KOPT-K1 (cell line): ENCODE data around the gene NEURL1.
"Not testable (repeated sequence)": the region's sequence is repeated elsewhere in the genome, so short reads cannot be mapped to it uniquely, and the experiment has no call there.

Experiments used
- H3K27ac ChIP-seq: fragments of 200-600 bp; sonication (generic); 2 replicates; pipeline ENCODE4 v1.5.1; 2016; ENCODE audit warnings: antibody characterized with exemption, mild to moderate bottlenecking, low read depth, low read length; ENCODE audit not compliant: poor library complexity, severe bottlenecking
- H3K36me3 ChIP-seq: fragments of 200-600 bp; sonication (generic); 2 replicates; pipeline ENCODE4 v1.5.1; 2017; ENCODE audit warnings: antibody characterized with exemption, mild to moderate bottlenecking, low read length, moderate library complexity; ENCODE audit not compliant: insufficient read depth
- H3K9me3 ChIP-seq: fragments of 200-600 bp; sonication (generic); 2 replicates; pipeline ENCODE4 v1.5.1; 2017; ENCODE audit warnings: antibody characterized with exemption, low read length, mild to moderate bottlenecking; ENCODE audit not compliant: insufficient read depth, poor library complexity, severe bottlenecking

Gene NEURL1

DNA sequence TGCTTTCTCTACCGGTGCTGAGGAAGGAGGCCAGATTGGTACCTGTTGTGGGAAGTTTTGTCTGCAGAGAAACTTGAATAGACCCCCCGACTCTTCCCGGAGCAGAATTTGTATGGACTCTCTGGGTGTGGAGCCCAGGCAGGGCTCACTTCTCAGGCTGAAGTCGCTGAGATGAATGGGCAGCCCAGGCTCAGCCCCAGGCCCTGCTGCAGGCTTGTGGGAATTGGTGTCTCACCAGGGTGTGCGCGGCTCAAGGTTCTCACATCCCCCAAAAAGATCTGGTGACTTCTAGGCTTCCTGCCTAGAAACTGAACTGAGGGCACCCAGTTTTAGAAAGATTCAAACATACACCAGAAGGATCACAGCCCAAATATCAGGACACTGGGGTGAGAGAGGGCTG is 103.5 kb downstream of the NEURL1 start:
- H3K36me3 ChIP-seq: peaks cover 4% of the 10 kb centered on the region; the same call in 1 of the 2 replicates
- H3K27ac ChIP-seq: no peak overlapping the region
- H3K9me3 ChIP-seq: no peaks in the 10 kb centered on the region

DNA sequence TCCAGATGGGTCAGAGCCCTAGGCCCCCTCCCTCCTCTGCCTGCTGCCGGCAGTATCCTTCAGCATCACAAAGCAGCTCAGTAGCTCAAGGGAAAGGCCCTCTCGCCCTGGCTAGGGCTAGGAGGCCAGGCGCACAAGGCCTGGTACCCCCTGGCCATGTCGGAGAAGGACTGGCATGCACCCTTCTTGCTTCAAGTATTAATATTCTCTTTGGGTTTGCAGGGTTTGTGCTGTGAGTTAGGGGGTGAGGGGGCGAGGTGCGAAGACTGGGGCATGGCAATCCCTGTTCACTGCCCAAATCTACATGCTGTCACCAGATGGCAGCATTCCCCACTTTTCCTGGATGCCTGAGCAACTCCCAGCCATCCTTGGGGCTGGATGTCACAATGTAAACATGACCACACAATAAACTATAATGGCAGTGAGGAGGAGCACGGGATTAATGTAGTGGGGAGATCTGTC is 105.2 kb downstream of the NEURL1 start:
- Histone ChIP-seq H3K9me3 (no peaks in the 10 kb centered on the region), H3K27ac (no peak overlapping the region), H3K36me3 (peaks cover 13% of the 10 kb centered on the region; the same call in 1 of the 2 replicates)

DNA sequence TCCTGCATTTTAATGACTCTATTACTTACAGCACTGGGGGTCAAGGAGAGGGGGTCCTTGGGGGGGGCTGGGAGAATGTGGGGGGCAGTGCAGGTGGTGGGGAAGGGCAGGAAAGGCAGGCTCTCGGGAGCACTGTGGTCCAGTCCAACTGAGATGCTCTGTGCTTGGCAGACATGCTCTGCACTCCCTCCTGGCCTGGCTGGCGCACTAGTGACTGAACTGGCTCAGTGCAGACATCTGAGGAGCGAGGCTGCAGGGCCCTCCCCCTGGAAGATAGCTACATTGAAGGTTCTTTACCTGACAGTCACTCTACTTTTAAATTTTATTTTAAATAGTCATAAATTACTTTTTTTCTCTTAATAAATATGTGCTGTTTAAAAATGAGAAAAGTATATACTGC is 105.7 kb downstream of the NEURL1 start:
- H3K9me3 ChIP-seq: no peaks in the 10 kb centered on the region
- no peak overlapping the region for H3K27ac ChIP-seq
- H3K36me3 ChIP-seq: peaks cover 17% of the 10 kb centered on the region; the same call in 1 of the 2 replicates

DNA sequence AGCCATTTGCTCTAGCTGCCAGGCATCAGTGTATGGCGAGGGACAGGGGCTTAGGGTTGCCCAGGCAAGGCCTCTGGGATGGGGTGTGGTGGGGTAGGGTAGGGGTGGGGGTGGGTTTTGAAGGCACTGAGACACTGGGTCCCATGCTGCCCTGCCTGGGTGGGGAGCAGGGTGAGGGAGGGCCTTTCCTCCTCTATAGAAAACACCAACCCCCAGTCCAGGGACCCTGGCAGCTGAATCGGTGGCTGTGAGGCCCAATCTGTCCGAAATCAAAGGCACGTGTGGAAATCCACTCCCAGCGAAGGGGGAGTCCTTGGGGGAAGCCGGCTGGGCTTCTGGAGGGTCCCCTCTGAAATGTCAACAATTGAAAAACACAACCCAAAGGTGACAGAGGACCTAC is 106.4 kb downstream of the NEURL1 start:
- Histone ChIP-seq H3K27ac (no peak overlapping the region), H3K36me3 (peaks cover 24% of the 10 kb centered on the region; the same call in 1 of the 2 replicates), H3K9me3 (no peaks in the 10 kb centered on the region)

DNA sequence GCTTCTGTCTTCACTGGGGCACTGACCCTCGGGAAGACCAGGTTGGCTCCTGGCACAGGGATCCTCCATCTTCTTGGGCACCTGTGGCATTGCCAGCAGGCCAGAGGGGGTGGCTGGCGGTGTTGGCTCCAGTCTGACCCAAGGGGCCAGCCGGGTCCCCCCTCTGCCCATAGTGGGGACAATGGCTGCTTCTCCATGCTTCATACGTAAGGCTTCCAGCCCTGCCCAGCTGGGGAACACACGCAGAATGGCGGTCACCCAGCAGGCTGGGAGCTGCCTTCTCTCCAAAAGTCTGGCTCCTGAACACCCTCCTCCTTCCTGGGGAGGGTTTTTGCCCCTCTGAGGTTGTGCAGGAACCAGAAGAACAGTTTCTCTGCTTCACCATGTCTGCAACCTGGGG is 106.8 kb downstream of the NEURL1 start:
- Histone ChIP-seq H3K9me3 (no peaks in the 10 kb centered on the region), H3K36me3 (peaks cover 29% of the 10 kb centered on the region; the same call in 1 of the 2 replicates), H3K27ac (no peak overlapping the region)

DNA sequence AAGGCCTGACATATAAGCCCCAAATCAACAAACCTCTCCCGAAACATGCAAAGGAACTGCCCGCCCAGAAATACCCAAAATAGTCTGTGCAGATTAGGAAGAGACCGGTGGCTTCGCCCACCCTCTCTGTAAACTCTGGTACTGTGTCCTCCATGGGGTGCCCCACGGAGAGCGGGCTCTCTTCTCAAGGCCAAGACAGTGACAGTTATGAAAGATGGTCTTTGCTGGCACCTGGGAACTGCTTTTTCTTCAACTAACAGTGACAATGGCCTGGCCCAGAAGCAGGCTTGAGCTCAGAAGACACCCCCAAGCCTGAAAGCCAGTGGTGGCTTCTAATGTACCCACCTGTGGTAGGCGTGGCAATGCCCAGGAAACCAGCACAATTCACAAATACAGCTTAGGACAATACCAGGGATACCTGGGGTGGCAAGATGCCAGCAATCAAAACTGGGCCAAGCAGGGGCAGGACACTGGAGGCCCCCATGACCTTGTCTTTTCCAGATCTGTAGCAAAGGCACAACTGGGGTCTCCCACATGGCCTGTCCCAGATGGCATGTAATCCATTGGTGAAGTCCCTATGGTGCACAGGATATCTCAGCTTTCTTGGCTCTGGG is 107.6 kb downstream of the NEURL1 start:
- H3K36me3 ChIP-seq: peaks cover 33% of the 10 kb centered on the region; the same call in 1 of the 2 replicates
- H3K27ac ChIP-seq: no peak overlapping the region
- H3K9me3 ChIP-seq: no peaks in the 10 kb centered on the region

DNA sequence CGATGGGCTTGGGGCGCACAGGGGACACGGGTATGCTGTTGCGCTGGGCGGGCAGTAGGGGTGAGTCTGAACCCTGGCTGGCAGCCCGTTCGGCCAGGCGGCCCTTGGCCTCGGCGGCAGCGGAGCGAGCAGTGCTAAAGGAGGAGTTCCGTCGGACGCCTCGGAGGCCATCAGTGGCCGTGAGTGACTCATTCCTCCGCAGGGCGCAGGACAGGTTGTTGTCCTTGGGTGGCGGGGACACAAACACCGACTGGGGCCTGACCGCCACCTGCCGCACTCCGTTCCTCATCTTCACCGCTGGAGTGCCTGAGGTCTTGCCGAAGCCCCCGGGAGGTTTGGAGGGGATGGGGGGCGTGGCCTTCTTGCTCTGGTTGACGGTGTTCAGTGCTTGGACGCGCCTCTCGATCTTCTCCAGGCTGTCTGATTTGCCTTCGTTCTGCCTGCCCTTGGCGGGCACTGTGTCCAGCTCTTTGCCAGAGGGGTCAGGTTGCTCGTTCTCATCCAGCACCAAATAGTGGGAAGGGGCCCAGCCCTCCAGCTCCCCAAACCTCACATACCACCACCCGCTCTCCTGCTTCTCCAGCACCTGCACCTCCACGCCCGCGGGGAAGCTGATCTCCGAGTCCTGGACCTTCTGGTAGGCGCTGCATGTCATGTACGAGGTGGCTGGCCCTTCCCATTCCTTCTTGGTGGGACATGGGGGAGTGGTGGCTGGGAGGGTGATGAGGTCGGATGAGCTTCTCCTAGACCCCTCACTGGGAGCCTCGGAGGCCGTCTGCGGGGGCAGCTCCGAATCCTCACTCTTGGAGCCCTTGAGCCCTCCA is 108.7 kb downstream of the NEURL1 start:
- no peak overlapping the region for H3K27ac ChIP-seq
- H3K36me3 ChIP-seq: peaks cover 33% of the 10 kb centered on the region; the same call in 1 of the 2 replicates
- H3K9me3 ChIP-seq: no peaks in the 10 kb centered on the region

DNA sequence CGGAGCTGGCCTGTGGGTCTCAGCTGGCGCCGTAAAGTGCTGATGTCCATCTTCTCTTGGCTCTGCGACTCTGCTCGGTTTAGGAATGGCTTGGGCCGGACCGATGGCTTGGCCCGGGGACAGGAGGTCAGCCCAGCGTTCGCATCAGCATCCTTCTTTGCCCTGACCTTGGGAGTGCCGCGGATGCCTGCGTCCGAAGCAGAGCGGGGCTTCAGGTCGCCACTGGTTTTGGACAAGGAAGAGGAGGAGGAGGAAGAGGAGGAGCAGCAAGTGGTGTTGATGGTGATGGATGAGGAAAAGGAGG is 109.3 kb downstream of the NEURL1 start:
- H3K9me3 ChIP-seq: no peaks in the 10 kb centered on the region
- H3K27ac ChIP-seq: no peak overlapping the region
- H3K36me3 ChIP-seq: peaks cover 33% of the 10 kb centered on the region; the same call in 1 of the 2 replicates

DNA sequence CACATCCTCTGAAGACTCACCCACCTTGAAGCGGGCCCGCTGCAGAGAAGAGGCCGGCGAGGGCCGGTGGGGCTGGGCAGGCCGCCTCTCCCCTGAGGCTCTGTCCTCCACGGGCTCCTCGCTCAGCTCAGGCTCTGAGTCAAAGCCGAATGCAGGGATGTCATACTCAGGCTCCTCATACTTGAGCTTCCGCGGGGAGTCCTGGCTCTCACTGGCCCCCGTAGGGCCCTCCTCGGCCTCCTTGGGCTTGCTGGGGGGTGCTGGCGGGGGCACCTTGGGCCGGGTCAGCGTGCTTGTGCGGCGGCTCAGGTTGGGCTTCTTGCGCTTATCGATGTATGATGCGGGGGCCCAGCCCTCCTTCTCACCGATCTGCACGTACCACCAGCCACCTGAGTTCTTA is 109.9 kb downstream of the NEURL1 start:
- H3K27ac ChIP-seq: no peak overlapping the region

DNA sequence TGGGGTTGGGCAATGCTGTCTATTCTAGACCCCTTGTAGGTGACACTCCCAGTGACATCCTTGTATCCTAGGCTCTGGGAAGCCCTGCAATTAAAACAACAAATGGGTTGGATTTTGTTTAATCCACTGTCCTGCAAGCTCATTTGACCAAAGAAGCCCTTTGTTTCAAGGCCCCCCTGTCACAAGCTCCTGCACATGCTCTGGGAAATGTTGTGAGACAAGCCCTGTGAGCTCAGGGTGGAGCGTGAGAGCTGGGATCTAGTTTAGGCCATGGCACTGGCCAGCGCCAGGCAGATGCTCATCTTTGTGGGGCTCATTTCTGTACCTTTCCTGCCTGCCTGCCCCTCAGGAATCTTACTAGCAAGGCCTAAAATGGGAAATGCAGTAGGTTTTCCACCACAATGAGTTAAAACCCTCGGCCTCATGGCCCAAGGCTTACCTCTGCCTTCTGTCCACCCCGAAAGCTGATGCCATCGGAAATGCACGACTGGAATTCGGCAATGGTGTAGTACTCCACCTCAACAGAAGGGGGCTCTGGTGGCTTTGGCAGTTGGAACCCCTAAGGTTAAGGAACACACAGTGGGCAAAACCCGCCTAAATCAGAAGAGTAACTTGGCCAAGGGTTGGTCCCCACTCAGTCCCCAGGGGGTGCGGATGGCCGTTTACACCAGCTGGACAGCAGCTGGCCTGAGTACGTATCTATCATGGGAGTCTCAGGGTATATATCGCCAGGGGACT is 112.0 kb downstream of the NEURL1 start:
- no peaks in the 10 kb centered on the region for H3K9me3 ChIP-seq
- peaks cover 33% of the 10 kb centered on the region; the same call in 1 of the 2 replicates for H3K36me3 ChIP-seq
- no peak overlapping the region for H3K27ac ChIP-seq

More for the DNA sequence above, 109.9 kb downstream of the NEURL1 start:
- no peaks in the 10 kb centered on the region for H3K9me3 ChIP-seq
- peaks cover 33% of the 10 kb centered on the region; the same call in 1 of the 2 replicates for H3K36me3 ChIP-seq

DNA sequence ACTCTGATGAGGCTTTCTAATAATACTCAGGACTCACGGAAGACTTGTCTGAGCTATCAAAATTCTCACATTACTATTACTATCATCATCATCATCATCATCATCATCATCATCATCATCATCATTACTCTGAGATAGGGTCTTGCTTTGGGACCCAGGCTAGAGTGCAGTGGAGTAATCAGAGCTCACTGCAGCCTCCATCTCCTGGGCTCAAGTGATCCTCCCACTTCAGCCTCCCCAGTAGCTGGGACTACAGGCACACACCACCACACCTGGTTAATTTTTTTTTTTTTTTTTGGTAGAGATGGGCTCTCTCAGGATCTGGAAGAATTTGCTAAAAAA is 112.6 kb downstream of the NEURL1 start:
- H3K27ac ChIP-seq, H3K9me3 ChIP-seq: not testable (repeated sequence)
- H3K36me3 ChIP-seq: peaks cover 33% of the 10 kb centered on the region; the same call in 1 of the 2 replicates

DNA sequence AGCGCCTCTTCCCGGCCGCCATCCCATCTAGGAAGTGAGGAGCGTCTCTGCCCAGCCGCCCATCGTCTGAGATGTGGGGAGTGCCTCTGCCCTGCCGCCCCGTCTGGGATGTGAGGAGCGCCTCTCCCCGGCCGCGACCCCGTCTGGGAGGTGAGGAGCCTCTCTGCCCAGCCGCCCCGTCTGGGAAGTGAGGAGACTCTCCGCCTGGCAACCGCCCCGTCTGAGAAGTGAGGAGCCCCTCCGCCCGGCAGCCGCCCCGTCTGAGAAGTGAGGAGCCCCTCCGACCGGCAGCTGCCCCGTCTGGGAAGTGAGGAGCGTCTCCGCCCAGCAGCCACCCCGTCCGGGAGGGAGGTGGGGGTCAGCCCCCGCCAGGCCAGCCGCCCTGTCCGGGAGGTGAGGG is 113.5 kb downstream of the NEURL1 start:
- not testable (repeated sequence) for H3K9me3 ChIP-seq, H3K27ac ChIP-seq
- peaks cover 35% of the 10 kb centered on the region; the same call in 1 of the 2 replicates for H3K36me3 ChIP-seq

DNA sequence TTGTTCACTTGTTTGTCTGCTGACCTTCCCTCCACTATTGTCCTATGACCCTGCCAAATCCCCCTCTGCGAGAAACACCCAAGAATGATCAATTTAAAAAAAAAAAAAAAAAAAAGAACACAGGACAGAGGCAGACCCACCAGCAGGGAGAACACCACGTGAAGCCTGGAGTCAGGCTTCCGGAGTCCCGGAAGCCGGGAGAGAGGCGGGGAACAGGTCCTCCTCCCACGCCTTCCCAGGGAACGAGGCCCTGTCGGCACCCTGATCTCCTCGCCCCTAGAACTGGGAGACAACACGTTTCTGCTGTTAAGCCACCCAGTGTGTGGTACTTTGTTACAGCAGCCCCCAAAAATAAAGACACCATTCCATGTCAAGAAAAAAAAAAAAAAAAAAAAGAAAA is 114.6 kb downstream of the NEURL1 start:
- H3K9me3 ChIP-seq: not testable (repeated sequence)
- H3K36me3 ChIP-seq: peaks cover 36% of the 10 kb centered on the region; the same call in 1 of the 2 replicates

DNA sequence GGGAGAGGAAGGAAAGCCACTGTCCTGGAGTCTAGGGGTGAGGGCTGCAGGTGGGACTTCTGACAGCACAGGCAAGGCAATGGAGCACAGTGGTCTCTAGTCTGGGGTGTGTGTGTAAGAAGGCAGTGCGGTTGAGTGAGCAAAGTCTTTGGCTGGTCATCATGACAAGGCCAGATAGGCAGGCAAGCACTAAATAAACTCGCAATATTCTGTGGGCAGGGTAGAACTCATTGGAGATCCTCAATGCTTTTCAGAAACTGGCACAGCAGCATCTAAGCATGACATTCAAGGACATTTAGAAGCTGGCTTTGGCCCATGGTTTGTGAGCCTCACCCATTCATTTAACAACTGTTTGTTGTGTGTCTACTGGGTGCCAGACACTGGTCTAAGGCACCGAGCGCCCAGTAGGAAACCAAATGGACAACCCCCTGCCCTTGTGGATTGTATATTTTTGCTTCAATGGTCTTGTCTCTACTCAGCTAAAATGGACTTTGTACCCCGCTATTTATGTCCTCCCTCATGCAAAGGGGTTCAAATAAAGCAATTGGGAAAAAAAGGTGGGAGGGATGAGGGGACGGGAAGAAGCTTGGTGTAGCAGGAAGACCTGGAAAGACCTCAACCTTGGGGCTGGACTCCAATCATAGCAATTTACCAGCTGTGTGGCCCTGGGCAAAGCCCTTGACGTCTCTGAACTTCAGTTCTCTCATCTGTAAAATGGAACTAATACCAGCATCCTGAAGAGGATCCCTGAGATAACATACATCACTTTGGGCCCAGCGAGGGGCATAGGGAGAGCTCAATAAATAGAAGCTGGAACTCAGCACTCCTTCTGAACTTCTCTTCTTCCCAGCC is 116.0 kb downstream of the NEURL1 start:
- peaks cover 35% of the 10 kb centered on the region; the same call in 1 of the 2 replicates for H3K36me3 ChIP-seq
- H3K9me3 ChIP-seq: no peaks in the 10 kb centered on the region
- H3K27ac ChIP-seq: no peak overlapping the region

More for the DNA sequence above, 114.6 kb downstream of the NEURL1 start:
- not testable (repeated sequence) for H3K27ac ChIP-seq
